Osteoblast (primary cell): ENCODE results near the gene ERBB4. TPM values are rescaled to one million over a fixed set of nuclear protein-coding genes. Genes with fewer than 3 reads are reported as not detected.

Experiments
- DNase-seq: peaks from one replicate; pipeline ENCODE4 v3.0.0; 2011; ENCODE audit warnings: low spot score, mixed read lengths; ENCODE audit not compliant: insufficient read length; ENCODE audit errors: missing footprints
- H2AFZ ChIP-seq: 2 replicates; pipeline ENCODE4 v1.6.0; 2011; ENCODE audit warnings: mild to moderate bottlenecking, low read length
- H3K27ac ChIP-seq: 2 replicates; pipeline ENCODE4 v1.5.1; 2011; ENCODE audit warnings: mild to moderate bottlenecking, low read depth, low read length, moderate library complexity
- H3K27me3 ChIP-seq: 2 replicates; pipeline ENCODE4 v1.6.0; 2012; ENCODE audit warnings: mild to moderate bottlenecking, control low read depth, inconsistent platforms, low read length, moderate library complexity; ENCODE audit not compliant: insufficient read depth
- H3K36me3 ChIP-seq: 2 replicates; pipeline ENCODE4 v1.5.1; 2011; ENCODE audit warnings: mild to moderate bottlenecking, low read length, control low read depth, moderate library complexity; ENCODE audit not compliant: insufficient read depth
- H3K4me1 ChIP-seq: 2 replicates; pipeline ENCODE4 v1.5.1; 2011; ENCODE audit warnings: mild to moderate bottlenecking, low read length, control low read depth, moderate library complexity; ENCODE audit not compliant: insufficient read depth
- H3K4me2 ChIP-seq: 2 replicates; pipeline ENCODE4 v1.6.0; 2011; ENCODE audit warnings: mild to moderate bottlenecking, low read length; ENCODE audit not compliant: insufficient read depth
- H3K4me3 ChIP-seq: fragments of 200-600 bp; sonication (generic); 3 replicates; pipeline ENCODE4 v1.5.1; 2012; ENCODE audit warnings: mild to moderate bottlenecking, low read length, inconsistent platforms; ENCODE audit not compliant: insufficient read depth
- H3K79me2 ChIP-seq: 2 replicates; pipeline ENCODE4 v1.6.0; 2012; ENCODE audit warnings: mild to moderate bottlenecking, low read length, control low read depth, inconsistent platforms; ENCODE audit not compliant: insufficient read depth
- H3K9me3 ChIP-seq: 2 replicates; pipeline ENCODE4 v1.5.1; 2011; ENCODE audit warnings: low read depth, low read length, control low read depth
- H4K20me1 ChIP-seq: 2 replicates; pipeline ENCODE4 v1.6.0; 2012; ENCODE audit warnings: mild to moderate bottlenecking, low read length, control low read depth; ENCODE audit not compliant: insufficient read depth
- total RNA-seq: library from RNA; depleted of rRNA; stranded (reverse); fragments of >200 nt; gene quantifications from 2 replicates; pipeline ENCODE4 v1.2.3, GENCODE V29; 2012
- TF ChIP-seq, protein P1 (sequence below): IDR thresholded peaks from 2 replicates; pipeline ENCODE4 v1.5.1; 2011; ENCODE audit warnings: mild to moderate bottlenecking, low read depth, low read length, moderate library complexity; ENCODE audit errors: extremely low read depth

The ERBB4 gene
- total RNA-seq, 1 donor: under 0.01 TPM

DNA sequence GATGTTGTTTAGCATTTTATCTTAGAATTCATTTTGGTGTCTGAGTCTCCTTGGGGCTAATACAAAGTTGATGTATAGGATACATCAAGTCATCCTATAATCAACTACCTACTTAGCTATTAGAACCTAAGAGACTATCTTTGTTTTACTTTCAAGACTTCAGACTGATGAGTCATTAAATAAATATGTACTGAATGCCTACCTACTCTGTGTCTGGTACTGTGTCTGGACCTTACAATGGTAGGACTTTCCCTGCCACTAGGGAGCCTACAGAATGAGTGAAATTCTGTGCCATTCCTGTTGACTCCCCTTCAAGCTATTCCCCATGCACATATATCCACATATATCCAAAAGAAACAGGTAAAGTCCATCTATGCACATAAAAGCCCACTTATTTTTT is 114.5 kb downstream of the ERBB4 start:
- Histone ChIP-seq H2AFZ (no peak overlapping the region), H4K20me1 (no peaks in the 10 kb centered on the region), H3K9me3 (no peaks in the 10 kb centered on the region), H3K79me2 (no peaks in the 10 kb centered on the region), H3K4me2 (no peak overlapping the region), H3K4me3 (no peak overlapping the region), H3K27me3 (no peaks in the 10 kb centered on the region), H3K4me1 (no peaks in the 10 kb centered on the region), H3K36me3 (no peaks in the 10 kb centered on the region), H3K27ac (no peak overlapping the region)
- TF ChIP-seq, protein P1, sequence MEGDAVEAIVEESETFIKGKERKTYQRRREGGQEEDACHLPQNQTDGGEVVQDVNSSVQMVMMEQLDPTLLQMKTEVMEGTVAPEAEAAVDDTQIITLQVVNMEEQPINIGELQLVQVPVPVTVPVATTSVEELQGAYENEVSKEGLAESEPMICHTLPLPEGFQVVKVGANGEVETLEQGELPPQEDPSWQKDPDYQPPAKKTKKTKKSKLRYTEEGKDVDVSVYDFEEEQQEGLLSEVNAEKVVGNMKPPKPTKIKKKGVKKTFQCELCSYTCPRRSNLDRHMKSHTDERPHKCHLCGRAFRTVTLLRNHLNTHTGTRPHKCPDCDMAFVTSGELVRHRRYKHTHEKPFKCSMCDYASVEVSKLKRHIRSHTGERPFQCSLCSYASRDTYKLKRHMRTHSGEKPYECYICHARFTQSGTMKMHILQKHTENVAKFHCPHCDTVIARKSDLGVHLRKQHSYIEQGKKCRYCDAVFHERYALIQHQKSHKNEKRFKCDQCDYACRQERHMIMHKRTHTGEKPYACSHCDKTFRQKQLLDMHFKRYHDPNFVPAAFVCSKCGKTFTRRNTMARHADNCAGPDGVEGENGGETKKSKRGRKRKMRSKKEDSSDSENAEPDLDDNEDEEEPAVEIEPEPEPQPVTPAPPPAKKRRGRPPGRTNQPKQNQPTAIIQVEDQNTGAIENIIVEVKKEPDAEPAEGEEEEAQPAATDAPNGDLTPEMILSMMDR: no peak
- DNase-seq: no peak

DNA sequence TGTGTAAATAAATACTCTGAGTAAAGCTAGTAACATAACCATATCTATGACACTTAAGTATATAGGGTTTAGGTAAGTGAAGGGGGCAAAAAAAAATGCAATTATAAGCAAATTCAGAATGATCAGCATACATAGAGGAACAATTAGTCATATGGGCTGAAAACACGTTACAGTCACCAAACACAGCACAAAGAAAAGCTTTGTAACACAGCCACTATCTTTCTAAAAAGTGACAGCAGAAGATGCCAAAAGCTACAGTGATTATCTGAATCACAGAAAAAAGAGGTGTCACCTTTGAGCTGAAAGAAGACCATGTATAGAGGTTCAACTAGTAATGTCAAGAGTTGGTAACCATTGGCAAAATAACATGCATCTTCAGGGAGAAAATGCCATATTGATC is 115.5 kb downstream of the ERBB4 start:
- no peak overlapping the region for H3K4me2 ChIP-seq
- no peak for DNase-seq
- no peak overlapping the region for H3K27ac ChIP-seq
- no peak overlapping the region for H3K4me3 ChIP-seq
- no peak overlapping the region for H2AFZ ChIP-seq
- H3K36me3 ChIP-seq: no peaks in the 10 kb centered on the region
- TF ChIP-seq, protein P1: no peak
- no peaks in the 10 kb centered on the region for H4K20me1 ChIP-seq
- H3K79me2 ChIP-seq: no peaks in the 10 kb centered on the region
- H3K27me3 ChIP-seq: no peaks in the 10 kb centered on the region
- H3K4me1 ChIP-seq: no peaks in the 10 kb centered on the region
- no peaks in the 10 kb centered on the region for H3K9me3 ChIP-seq

GRCh38 chr2:212421556-212422334 is 116.9 kb downstream of the ERBB4 start:
- Histone ChIP-seq H4K20me1 (no peaks in the 10 kb centered on the region), H3K4me2 (no peak overlapping the region), H3K27ac (no peak overlapping the region), H3K36me3 (no peaks in the 10 kb centered on the region), H3K9me3 (no peaks in the 10 kb centered on the region), H3K4me1 (no peaks in the 10 kb centered on the region), H3K27me3 (no peaks in the 10 kb centered on the region), H3K79me2 (no peaks in the 10 kb centered on the region), H3K4me3 (no peak overlapping the region), H2AFZ (no peak overlapping the region)
- TF ChIP-seq, protein P1: no peak
- DNase-seq: no peak

GRCh38 chr2:212416086-212416485 is 122.5 kb downstream of the ERBB4 start:
- Histone ChIP-seq H3K4me3 (no peak overlapping the region), H3K27ac (no peak overlapping the region), H3K4me1 (no peaks in the 10 kb centered on the region), H3K27me3 (no peaks in the 10 kb centered on the region), H4K20me1 (no peaks in the 10 kb centered on the region), H3K79me2 (no peaks in the 10 kb centered on the region), H3K36me3 (no peaks in the 10 kb centered on the region), H2AFZ (no peak overlapping the region), H3K9me3 (no peaks in the 10 kb centered on the region), H3K4me2 (no peak overlapping the region)
- TF ChIP-seq, protein P1: no peak
- no peak for DNase-seq
